Esophagus muscularis mucosa (tissue), 4 donors: ENCODE data around the gene PRR23C.

Source experiments
- CTCF ChIP-seq, 3 experiments: fragments of 200-600 bp in 2 of 3; fragments of 450-650 bp in 1 of 3; sonication (generic) in 2 of 3; IDR thresholded peaks; one replicate each; pipeline ENCODE4 v1.5.1; 2017 to 2019; ENCODE audit warnings: antibody characterized with exemption in 3 of 3, mild to moderate bottlenecking in 2 of 3, moderate library complexity in 1 of 3
- EP300 ChIP-seq: sonication (generic); formaldehyde crosslinking; IDR thresholded peaks from one replicate; pipeline ENCODE4 v1.6.1; 2017; ENCODE audit warnings: antibody characterized with exemption
- POLR2A ChIP-seq: fragments of 450-650 bp; IDR thresholded peaks from one replicate; pipeline ENCODE4 v1.6.1; 2017; ENCODE audit warnings: antibody characterized with exemption, moderate library complexity, mild to moderate bottlenecking, low read depth
- POLR2AphosphoS5 ChIP-seq, 2 donors: sonication (generic); formaldehyde crosslinking; IDR thresholded peaks; one replicate each; pipeline ENCODE4 v1.6.1; 2017; ENCODE audit warnings: antibody characterized with exemption in 2 of 2

GRCh38 chr3:138995706-138996105, 49.0 kb downstream of the PRR23C start:
- TF ChIP-seq CTCF (IDR thresholded peaks at IDR 0.05): no peak
- TF ChIP-seq POLR2AphosphoS5 (IDR thresholded peaks at IDR 0.05): no peak
- TF ChIP-seq EP300: no peak
- TF ChIP-seq POLR2A: no peak
